ENCODE measurements around the gene TMEFF2. TPM values are rescaled to one million over a fixed set of nuclear protein-coding genes. Genes with fewer than 3 reads are reported as not detected.

Gene TMEFF2
- total RNA-seq, 1 donor from 2014 or later = 0.41 TPM

DNA sequence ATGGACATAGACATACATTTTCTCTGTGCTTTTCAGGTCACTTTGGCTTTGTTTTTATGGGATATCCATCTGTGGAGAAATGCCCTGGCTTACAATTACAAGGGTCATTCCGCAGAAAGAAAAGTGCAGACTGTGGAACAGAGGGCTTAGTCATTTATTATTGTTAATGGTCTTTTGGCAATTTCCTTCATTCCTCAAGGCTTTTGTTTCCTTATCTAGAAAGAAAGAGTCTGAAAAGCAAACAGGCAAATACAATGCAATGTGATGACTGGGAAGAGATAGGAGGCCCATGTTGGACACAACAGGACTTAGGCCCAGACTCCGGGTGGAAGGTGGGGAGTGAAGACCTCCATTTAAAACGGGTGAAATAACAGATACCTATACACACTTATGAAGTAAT, 218.3 kb downstream of the TMEFF2 start:
- Mint-ChIP-seq H3K36me3 (ENCODE audit: low read depth, unreplicated experiment) (no peaks in the 10 kb centered on the region), H3K27ac (ENCODE audit: unreplicated experiment) (no peak overlapping the region), H3K9me3 (ENCODE audit: unreplicated experiment) (no peaks in the 10 kb centered on the region), H3K27me3 (ENCODE audit: low read depth, unreplicated experiment) (no peaks in the 10 kb centered on the region), H3K4me1 (ENCODE audit: low read depth, unreplicated experiment) (peaks cover 1% of the 10 kb centered on the region), H3K4me3 (ENCODE audit: unreplicated experiment) (no peak overlapping the region)
- TF ChIP-seq, protein P1, sequence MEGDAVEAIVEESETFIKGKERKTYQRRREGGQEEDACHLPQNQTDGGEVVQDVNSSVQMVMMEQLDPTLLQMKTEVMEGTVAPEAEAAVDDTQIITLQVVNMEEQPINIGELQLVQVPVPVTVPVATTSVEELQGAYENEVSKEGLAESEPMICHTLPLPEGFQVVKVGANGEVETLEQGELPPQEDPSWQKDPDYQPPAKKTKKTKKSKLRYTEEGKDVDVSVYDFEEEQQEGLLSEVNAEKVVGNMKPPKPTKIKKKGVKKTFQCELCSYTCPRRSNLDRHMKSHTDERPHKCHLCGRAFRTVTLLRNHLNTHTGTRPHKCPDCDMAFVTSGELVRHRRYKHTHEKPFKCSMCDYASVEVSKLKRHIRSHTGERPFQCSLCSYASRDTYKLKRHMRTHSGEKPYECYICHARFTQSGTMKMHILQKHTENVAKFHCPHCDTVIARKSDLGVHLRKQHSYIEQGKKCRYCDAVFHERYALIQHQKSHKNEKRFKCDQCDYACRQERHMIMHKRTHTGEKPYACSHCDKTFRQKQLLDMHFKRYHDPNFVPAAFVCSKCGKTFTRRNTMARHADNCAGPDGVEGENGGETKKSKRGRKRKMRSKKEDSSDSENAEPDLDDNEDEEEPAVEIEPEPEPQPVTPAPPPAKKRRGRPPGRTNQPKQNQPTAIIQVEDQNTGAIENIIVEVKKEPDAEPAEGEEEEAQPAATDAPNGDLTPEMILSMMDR (IDR thresholded peaks at IDR 0.05; ENCODE audit: insufficient read depth, low read depth, low read length) = no peak
- TF ChIP-seq EZH2 (IDR thresholded peaks at IDR 0.05; ENCODE audit: insufficient read depth, low read length) = no peak
- H3K36me3 ChIP-seq (ENCODE audit: insufficient read depth, low read length) = no peaks in the 10 kb centered on the region
- H3K27ac ChIP-seq (ENCODE audit: low read depth, low read length) = peak overlapping the region; percentile 8
- DNase-seq (ENCODE audit: low read depth) = peak; percentile 94
- no peak overlapping the region for H3K9ac ChIP-seq (ENCODE audit: low read length)
- H3K4me3 ChIP-seq (ENCODE audit: insufficient read depth, low read depth, low read length) = no peak overlapping the region
- H3K9me3 ChIP-seq (ENCODE audit: insufficient read depth, low read depth, low read length) = no peaks in the 10 kb centered on the region
- H3K4me1 ChIP-seq (ENCODE audit: insufficient read depth, low read length) = peaks cover 17% of the 10 kb centered on the region
- H3K4me2 ChIP-seq (ENCODE audit: low read length) = peak overlapping the region; percentile 50
- peak; percentile 89 for FAIRE-seq
- no peaks in the 10 kb centered on the region for H3K79me2 ChIP-seq (ENCODE audit: insufficient read depth, low read length)
- no peaks in the 10 kb centered on the region for H4K20me1 ChIP-seq (ENCODE audit: insufficient read depth, low read length)
- H3K27me3 ChIP-seq (ENCODE audit: insufficient read depth, low read length) = no peaks in the 10 kb centered on the region
- no peak overlapping the region for H2AFZ ChIP-seq (ENCODE audit: low read depth, low read length)

DNA sequence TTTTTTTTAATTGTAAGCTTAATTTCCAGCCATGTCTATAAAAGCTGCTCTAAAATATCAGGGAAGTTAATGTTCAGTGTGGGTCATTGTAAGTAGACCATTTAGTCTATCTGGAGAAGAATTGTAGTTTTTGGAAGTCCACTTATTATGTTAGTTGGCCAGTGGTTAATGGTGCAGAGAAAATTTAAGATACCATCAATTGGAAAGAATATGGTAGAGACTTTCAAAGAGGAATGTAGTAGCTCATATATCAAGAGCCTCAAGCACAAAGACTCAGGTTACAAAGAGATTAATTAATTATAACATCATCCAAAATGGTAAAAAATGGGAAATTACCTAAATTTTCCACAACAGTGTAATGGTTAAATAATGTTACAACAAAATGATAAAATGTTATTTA, 220.1 kb downstream of the TMEFF2 start:
- Mint-ChIP-seq H3K27ac (ENCODE audit: unreplicated experiment) (no peak overlapping the region), H3K9me3 (ENCODE audit: unreplicated experiment) (no peaks in the 10 kb centered on the region), H3K4me3 (ENCODE audit: unreplicated experiment) (no peak overlapping the region), H3K36me3 (ENCODE audit: low read depth, unreplicated experiment) (no peaks in the 10 kb centered on the region), H3K4me1 (ENCODE audit: low read depth, unreplicated experiment) (peaks cover 1% of the 10 kb centered on the region), H3K27me3 (ENCODE audit: low read depth, unreplicated experiment) (no peaks in the 10 kb centered on the region)
- Histone ChIP-seq H3K9ac (ENCODE audit: low read length) (no peak overlapping the region), H3K79me2 (ENCODE audit: insufficient read depth, low read length) (no peaks in the 10 kb centered on the region), H3K4me2 (ENCODE audit: low read length) (no peak overlapping the region), H3K27me3 (ENCODE audit: insufficient read depth, low read length) (no peaks in the 10 kb centered on the region), H3K4me1 (ENCODE audit: insufficient read depth, low read length) (peaks cover 17% of the 10 kb centered on the region), H3K27ac (ENCODE audit: low read depth, low read length) (no peak overlapping the region), H3K4me3 (ENCODE audit: insufficient read depth, low read depth, low read length) (no peak overlapping the region), H4K20me1 (ENCODE audit: insufficient read depth, low read length) (no peaks in the 10 kb centered on the region), H2AFZ (ENCODE audit: low read depth, low read length) (no peak overlapping the region), H3K9me3 (ENCODE audit: insufficient read depth, low read depth, low read length) (no peaks in the 10 kb centered on the region), H3K36me3 (ENCODE audit: insufficient read depth, low read length) (no peaks in the 10 kb centered on the region)
- peak; percentile 83 for DNase-seq (ENCODE audit: low read depth)
- no peak for FAIRE-seq
- TF ChIP-seq, protein P1 (IDR thresholded peaks at IDR 0.05; ENCODE audit: insufficient read depth, low read depth, low read length) = no peak
- TF ChIP-seq EZH2 (IDR thresholded peaks at IDR 0.05; ENCODE audit: insufficient read depth, low read length) = no peak

DNA sequence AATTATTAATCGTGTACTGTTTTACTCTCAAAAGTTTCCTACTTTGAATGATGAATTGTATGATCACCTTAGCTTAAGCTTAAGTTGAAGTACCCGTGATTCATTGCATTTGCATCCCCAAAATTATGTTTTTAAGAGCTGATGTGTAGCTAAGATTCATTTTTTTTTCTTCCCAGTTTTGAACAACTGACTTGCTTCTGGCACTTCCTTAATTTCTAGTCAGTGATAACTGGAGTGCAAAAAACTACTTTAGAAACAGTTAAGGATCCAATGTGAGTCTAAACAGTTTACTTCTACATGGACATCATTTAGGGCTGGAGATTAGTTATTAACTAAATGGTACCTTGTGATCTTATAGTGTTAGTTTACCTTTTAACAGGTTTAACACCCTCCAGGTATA, 223.9 kb downstream of the TMEFF2 start:
- no peaks in the 10 kb centered on the region for H4K20me1 ChIP-seq (ENCODE audit: insufficient read depth, low read length)
- H2AFZ ChIP-seq (ENCODE audit: low read depth, low read length) = no peak overlapping the region
- TF ChIP-seq, protein P1 (IDR thresholded peaks at IDR 0.05; ENCODE audit: insufficient read depth, low read depth, low read length) = no peak
- TF ChIP-seq EZH2 (IDR thresholded peaks at IDR 0.05; ENCODE audit: insufficient read depth, low read length) = no peak
- DNase-seq (ENCODE audit: low read depth) (no peak), FAIRE-seq (no peak)
- no peaks in the 10 kb centered on the region for H3K27me3 Mint-ChIP-seq (ENCODE audit: low read depth, unreplicated experiment)
- no peak overlapping the region for H3K27ac ChIP-seq (ENCODE audit: low read depth, low read length)
- H3K27ac Mint-ChIP-seq (ENCODE audit: unreplicated experiment) = no peak overlapping the region
- H3K27me3 ChIP-seq (ENCODE audit: insufficient read depth, low read length) = no peaks in the 10 kb centered on the region
- H3K9me3 Mint-ChIP-seq (ENCODE audit: unreplicated experiment) = no peaks in the 10 kb centered on the region
- no peak overlapping the region for H3K4me2 ChIP-seq (ENCODE audit: low read length)
- peaks cover 2% of the 10 kb centered on the region for H3K4me1 Mint-ChIP-seq (ENCODE audit: low read depth, unreplicated experiment)
- no peak overlapping the region for H3K9ac ChIP-seq (ENCODE audit: low read length)
- no peaks in the 10 kb centered on the region for H3K9me3 ChIP-seq (ENCODE audit: insufficient read depth, low read depth, low read length)
- no peak overlapping the region for H3K4me3 Mint-ChIP-seq (ENCODE audit: unreplicated experiment)
- H3K4me3 ChIP-seq (ENCODE audit: insufficient read depth, low read depth, low read length) = no peak overlapping the region
- H3K36me3 ChIP-seq (ENCODE audit: insufficient read depth, low read length) = no peaks in the 10 kb centered on the region
- no peaks in the 10 kb centered on the region for H3K36me3 Mint-ChIP-seq (ENCODE audit: low read depth, unreplicated experiment)
- H3K79me2 ChIP-seq (ENCODE audit: insufficient read depth, low read length) = no peaks in the 10 kb centered on the region
- H3K4me1 ChIP-seq (ENCODE audit: insufficient read depth, low read length) = peaks cover 5% of the 10 kb centered on the region
